Measurements from ENCODE around the gene MRPS24.
A peak's percentile ranks its signal among the peaks of the same experiment; 100 is the strongest.
"Not testable (repeated sequence)": the region's sequence is repeated elsewhere in the genome, so short reads cannot be mapped to it uniquely, and the experiment has no call there.

The MRPS24 gene

DNA sequence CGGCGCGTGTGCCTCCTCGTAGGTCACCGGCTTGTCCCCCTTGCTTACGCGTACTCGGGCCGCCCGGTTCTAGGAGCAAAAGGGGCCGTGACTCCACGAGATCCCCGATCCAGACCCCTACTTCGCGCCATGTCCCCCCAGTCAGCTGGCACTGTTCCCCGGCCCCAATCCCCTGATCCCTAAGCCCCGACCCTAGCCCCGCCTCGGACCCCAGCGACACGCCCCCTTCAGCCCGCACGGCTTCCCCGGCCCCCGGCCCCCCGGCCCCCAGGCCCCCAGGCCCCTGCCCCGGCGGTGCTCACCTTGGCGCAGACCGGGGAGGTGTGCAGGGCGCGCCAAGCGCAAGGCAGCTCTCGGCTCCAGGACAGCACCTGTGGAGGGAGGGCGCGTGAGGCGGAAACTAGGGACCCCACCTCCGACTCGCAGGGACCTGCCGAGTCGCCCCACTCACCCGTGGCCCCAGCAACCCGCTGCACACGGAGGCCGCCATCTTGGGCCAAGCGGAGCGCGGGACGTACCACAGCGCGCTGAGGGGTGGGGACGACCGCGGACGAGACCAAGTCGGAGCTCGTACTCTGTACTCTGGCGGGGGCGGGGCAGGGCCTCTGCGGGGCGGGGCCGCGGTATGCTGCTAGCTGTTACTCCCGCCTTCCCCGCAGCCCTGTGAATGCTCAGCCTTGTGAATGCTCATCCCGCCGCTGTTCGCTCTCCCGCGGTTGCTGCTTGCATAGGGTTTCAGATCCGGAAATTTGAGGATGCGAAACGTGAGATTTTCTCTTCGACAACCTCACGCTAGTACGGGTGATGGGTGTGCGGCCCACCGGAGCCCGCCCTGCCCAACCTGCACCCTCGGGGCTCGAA is at the start of gene MRPS24:
Gene MRPS24 (minus strand): TSS at position 512 of the 861 bp plus-strand sequence. CDS start 22 bp downstream, at position 490.
- DNase-seq = peak; percentile 75

DNA sequence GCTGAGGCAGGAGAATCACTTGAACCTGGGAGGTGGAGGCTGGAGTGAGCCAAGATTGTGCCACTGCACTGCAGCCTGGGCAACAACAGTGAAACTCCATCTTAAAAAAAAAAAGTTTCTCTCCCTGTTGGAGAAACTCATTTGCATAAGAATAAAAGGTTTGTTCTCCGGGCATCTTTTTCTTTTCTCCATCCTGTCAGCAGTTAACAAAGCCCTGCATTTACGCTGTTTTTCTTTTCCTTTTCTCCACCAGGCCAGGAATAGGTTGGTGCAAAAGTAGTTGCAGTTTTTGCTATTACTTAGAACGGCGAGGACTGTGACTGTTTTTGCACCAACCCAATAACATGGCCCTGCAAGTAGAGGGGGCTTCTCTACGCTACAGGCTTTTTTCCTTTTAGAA is 46.6 kb upstream of the MRPS24 start:
- DNase-seq = no peak

DNA sequence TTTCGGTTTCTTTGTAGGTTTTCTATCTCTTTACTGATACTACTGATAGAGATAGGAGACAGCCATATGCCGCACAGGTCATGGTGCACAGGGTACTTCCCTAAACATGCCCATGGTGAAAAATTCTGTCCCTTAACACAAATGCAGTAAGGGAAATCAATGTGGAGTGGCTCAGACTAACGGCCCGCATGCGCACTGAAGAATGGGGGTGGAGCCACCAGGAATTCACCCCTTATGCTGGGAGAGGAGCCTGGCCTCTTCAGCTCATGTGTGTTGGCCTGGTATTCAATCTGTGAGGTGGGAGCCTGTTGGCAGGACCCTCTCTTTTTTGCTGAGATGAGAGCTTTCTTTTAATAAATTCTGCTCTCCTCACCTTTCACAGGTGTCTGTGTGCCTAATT is 45.5 kb upstream of the MRPS24 start:
- no peak for DNase-seq

DNA sequence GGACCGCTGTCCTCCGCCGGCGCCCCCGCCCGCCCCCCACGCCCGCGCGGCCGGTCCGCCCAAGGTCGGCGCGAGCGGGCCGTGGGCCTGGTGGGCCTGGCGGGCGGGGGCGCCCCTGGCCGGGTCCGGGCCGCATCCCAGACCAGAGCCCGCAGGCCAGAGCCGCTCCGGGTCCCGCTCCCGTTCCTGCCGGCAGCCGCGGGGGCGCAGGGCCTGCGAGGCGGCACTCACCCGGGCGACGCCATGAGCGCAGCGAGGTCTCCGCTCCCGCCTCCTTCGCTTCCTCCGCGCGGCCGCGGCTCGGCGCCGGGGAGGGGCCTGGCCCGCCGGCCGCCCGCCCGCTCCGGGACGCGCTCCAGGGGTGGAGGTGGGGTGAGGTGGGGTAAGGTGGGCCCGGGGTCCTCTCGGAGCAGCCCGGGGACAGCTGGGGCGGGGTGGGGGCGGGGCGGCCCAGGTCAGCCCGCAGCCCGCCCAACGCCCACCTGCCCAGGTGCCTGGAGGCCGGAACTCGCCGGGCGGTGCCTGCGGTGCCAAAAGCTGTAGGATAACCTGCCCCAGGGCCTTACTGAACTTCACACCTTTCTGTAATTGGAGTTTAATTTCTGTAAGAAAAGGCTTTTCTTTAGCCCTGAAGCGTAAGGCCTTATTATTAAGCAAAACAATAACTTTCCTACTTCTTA is 37.2 kb upstream of the MRPS24 start, which contains the start of gene URGCP:
Gene URGCP (minus strand): TSS at position 266 of the 680 bp plus-strand sequence. CDS start 21 bp downstream, at position 245.
- DNase-seq = no peak

DNA sequence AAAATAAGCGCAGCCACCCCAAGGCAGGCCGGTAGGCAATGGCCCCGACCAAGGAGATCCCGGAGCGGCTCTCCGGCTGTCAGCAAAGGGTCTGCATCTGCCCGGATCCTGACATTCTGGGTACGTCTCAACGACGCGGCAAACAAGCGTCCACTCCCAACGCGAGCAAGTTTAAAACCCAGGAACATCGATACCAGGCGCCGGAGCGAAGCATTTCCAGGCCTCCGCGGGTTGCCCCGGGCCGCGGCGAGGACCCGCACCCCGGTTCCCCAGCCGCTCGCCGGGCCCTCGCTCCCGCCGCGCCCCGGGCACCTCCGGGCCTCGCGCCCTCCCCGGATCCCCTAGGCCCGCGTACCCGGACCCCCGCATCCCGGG is 36.6 kb upstream of the MRPS24 start:
- DNase-seq = peak; percentile 19

DNA sequence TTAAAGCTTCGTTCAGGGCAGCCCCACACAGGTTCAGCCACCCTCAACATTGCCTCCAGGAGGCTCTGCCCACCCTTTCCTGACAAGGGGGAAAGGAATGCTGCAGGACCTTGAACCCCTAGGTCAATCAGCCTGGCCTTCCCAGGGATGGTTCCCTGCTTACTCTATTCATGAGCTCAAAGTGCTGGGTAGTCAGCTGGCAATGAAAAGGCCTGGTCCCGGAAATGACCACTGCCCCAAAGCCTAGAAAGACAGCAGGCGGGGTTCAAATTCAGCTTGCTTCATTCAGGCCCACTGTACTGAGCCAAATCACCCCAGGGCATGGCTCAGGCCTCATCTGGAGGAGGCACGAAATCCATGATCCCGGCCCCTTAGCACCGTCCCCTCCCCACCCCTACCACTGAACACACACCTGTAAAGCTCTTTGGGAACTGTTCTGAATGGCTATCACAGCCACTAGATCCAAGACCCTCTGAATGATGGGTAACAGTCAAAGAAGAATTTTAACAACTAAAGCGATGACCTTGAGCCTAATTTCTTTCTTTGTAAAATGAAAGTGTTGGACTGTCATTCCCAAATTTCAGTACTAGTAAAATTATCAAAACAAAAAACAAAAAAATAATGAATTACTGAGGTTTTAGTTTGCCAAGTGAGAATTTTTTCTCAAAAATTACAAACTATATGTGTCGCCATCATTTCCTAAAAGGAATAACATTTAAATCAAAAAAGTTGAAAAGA is 36.1 kb upstream of the MRPS24 start:
- DNase-seq = no peak

DNA sequence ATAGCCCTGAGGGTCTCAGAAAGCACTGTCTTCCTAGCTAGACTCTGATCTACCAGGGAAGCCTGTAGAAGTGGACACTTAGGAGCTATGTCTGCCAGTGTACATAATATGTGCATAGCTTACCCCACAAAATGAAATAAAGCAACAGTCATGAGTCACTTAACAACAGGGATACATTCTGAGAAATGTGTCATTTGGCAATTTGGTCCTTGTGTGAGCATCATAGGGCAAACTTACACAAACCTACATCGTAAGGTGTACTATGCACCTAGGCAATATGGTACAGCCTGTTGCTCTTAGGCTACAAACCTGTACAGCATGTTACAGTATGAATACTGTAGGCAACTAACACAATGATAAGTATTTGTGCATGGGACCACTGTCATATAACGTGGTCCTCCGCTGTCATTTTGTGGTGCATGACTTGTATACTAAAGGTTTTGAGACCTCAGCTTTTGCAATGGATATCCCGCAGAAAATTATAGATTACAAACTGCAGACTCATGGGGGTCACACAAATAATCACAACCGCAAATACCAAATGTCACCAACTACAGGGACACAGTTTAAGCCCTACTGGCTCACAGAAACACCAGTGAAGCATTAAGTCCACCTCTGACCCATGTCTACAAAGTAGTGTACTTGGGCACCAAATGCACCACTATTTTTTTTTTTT is 35.4 kb upstream of the MRPS24 start:
- no peak for DNase-seq

DNA sequence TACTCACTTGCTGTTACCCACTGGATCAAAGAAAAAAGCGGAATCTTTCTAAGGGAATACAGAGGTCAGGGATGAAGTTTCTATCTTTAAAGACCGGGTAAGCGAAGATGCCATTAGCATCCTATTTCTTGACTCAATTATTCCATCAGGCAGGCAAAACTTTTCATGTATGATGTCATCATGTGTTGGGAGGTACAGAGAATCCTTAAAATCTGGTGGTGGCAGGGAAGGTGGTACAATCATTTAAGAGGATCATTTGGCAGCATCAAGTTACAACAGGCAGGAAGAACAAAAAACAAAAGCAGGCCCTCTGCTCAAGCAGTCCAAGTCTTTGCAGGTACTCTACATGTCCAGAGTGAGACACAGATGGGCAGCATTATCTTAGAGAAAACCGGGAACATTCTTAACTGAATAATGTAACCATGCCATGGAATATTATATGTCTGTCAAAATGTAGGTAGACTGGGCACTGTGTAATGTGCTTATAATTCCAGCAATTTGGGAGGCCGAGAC is 33.3 kb upstream of the MRPS24 start:
- no peak for DNase-seq

DNA sequence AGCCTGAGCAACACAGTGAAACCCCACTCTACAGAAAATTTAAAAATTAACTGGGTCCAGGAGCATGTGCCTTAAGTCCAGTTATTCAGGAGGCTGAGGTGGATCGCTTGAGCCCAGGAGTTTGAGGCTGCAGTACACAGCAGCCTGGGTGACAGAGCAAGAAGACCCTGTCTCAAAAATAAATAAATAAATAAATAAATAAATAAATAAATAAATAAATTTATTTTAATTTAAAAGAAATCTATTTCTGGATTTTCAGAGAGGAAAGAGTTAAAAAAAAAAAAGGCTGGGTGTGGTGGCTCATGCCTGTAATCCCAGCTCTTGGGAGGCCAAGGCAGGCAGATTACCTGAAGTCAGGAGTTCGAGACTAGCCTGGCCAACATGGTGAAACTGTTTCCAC is 29.3 kb upstream of the MRPS24 start:
- DNase-seq = not testable (repeated sequence)

DNA sequence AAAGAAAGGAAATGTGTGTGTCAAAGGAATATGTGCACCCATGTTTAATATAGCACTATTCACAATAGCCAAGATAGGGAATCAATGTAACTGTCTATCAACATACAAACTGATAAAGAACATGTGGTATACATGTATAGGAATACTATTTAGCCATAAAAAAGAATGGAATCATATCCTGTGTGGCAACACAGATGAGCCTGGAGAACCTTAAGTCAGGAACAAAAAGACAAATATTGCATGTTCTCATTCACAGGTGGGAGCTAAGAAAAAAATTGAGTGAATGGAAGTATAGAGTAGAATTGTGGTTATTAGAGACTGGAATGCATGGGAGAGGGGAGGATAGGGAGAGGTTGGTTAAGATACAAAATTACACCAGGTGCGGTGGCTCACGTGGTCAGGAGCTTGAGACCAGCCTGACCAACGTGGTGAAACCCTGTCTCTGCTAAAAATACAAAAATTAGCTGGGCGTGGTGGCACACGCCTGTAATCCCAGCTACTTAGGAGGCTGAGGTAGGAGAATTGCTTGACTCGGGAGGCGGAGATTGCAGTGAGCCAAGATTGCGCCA is 26.6 kb upstream of the MRPS24 start:
- DNase-seq = no peak

DNA sequence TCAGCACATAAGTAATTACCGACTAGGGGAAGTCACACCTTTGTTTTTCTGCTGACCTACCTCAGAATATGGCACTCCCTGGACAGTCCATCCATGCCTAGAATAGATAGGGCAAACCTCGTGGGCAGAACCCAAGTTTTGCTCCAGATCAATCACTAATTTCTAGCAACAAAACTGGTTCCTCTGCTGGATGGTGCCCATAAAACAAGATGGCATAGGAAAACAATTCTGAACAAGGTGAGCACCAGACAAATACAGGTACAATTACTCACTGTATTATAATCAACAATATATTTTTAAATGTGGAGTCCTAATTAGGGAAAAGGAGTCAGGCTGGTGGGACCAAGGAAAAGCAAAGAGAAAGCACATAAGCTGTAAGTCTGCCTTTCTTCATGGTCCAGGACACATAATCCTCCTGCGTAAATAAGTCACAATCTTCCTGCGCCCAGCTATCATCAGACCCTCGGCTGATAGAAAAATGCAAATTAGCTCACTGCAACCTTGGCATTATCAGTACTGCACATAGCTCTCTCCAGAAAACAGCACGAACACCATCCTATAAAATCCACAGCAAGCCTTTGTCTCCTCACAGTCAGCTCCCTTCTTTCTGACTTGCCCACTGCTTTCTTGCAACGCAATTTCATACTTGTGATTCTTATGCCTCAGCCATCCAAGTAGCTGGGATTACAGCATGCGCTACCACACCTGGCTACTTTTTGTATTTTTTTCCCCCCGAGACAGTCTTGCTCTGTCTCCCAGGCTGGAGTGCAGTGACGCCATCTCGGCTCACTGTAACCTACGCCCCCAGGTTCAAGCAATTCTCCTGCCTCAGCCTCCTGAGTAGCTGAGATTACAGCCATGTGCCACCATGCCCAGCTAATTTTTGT is 22.0 kb upstream of the MRPS24 start:
- no peak for DNase-seq

DNA sequence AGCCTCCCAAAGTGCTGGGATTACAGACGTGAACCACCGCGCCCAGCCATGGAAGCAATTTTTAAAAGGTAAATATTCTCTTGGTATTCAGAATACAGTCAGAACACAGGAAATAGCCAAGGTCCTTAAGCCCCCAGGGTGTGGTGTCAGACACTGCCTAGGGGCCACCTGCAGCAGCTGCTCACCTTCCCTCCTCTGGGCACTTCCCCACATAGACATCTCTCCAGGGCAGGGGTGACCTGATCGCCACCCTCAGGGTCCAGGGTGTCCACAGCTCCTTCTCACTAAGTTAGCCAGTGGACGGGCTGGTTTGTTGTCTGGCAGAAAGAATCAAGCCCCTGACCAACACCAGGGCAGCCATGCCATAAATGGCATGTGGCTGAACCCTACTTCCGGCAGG is 21.2 kb upstream of the MRPS24 start:
- no peak for DNase-seq

DNA sequence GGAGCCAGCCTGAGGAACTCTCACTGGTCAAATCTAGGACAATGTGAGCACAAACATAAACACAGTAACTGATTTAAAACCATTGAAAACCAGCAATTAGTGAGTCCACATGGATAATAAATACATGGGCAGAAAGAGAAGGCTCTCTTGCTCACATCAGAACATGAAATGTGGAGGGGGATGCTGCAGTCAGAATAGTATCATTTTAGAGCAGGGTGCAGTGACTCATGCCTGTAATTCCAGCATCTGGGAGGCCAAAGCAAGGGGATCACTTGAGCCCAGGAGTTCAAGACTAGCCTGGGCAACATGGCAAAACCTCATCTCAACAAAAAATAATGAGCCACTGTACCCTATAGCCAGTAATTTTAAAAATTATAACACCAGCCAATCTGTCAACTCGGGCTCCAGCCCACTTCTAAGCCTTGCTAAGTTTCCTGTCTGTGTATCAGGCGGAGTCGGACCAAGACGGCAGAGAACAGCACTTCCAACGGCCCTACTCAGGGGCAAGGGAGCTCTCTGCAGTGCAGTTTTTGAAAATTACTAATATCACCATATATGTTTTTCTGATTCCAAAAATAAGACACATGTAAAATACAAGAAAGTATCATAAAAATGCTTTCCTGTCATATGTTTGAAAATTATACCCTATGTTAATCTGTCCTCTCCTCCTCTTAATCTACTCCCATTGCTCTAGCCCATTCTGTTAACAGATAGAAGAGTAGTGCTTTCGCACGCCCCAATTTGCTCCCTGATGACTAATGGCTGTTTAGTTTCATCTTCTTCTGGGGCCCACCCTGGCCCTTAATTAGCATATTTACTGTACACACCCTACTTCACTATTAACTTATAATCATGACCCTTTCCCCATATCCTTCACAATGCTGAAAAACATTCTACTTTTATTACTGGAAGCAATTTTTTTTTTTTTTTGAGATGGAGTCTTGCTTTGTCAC is 20.0 kb upstream of the MRPS24 start:
- DNase-seq = no peak

DNA sequence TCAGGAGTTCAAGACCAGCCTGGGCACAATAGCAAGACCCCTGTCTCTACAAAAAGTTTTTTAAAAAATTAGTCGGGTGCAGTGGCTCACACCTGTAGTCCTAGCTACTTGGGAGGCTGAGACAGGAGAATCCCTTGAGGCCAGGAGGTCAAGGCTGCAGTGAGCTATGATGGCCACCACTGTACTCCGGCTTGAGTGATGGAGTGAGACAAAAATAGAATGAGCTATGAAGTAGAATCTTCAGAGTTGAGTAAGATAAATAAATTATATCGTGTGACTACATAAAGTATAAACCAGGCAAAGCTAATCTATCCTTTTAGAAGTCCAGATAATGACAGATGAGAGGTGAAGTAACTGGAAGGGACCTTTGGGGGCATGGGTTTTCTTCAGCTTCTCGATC is 15.3 kb upstream of the MRPS24 start:
- DNase-seq = no peak

DNA sequence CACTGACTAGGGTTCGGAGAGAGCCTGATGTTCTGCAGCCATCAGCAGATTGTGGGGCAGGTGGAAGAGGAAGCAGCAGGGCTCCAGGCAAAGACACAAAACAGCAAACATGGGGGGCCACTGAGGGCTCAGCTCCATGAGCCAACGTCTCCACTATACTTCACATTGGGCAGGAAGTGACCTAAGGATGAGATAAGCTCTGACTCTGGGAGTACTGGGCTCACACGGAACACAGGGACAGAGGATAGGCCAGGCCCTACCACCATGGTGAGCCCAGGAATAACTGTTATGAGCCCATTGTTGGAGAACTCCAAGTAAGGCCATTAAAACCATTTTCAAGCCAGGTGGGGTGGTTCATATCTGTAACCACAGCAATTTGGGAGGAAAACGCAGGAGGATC is 14.9 kb upstream of the MRPS24 start:
- no peak for DNase-seq

DNA sequence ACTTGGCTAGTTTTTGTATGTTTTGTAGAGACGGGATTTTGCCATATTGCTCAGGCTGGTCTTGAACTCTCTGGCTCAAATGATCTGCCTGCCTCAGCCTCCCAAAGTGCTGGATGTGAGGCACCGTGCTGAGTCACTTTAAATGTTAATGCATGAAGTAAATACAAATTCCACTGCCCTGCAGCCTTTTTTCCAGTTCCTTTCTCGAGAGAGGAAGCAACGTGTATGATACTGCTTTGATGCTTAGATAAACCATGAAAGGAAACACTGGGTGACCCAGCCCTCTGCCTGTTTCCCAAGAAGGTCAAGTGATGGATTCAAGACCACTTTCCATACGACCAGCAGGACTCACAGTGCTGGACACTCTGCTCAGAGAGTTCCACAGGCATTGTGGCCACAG is 11.3 kb upstream of the MRPS24 start:
- no peak for DNase-seq

DNA sequence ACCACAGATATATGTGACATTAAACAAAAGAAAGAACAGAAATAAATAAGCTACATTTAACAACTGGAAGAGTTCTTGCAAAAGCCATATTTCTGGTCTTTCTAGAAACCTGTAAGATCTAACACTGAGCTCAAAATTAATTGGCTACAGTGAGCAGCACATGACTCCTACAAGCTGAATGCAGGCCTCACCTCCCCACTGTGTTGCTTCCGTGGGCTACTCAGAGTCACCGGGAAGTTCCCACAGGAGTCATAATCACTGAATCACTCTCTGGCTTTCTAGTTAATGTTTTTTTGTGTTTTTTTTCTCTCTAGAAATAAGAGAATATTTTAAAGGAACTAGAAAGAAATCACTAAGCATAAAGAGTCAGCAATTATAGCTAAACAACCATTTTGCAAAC is 10.2 kb upstream of the MRPS24 start:
- DNase-seq = no peak

DNA sequence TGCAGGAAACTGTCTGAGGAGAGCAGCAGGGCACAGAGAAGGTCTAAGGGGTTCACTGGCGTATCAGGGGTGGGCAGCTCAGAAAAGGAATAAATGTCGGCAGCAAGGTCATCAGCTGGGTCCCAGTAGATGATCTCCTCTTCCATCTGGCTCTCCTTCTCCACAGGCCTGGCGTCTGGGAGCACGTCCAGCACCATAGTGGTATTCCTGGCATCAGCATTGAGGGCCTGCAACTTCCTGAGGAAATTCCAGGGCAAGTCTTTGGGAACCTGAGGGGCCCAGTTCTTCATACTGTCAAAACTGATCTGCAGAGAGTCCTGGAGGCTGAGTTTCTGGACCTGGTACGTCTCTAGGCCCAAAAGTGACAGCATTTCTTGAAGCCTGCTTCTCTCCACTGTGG is 9.6 kb upstream of the MRPS24 start:
- DNase-seq = no peak

DNA sequence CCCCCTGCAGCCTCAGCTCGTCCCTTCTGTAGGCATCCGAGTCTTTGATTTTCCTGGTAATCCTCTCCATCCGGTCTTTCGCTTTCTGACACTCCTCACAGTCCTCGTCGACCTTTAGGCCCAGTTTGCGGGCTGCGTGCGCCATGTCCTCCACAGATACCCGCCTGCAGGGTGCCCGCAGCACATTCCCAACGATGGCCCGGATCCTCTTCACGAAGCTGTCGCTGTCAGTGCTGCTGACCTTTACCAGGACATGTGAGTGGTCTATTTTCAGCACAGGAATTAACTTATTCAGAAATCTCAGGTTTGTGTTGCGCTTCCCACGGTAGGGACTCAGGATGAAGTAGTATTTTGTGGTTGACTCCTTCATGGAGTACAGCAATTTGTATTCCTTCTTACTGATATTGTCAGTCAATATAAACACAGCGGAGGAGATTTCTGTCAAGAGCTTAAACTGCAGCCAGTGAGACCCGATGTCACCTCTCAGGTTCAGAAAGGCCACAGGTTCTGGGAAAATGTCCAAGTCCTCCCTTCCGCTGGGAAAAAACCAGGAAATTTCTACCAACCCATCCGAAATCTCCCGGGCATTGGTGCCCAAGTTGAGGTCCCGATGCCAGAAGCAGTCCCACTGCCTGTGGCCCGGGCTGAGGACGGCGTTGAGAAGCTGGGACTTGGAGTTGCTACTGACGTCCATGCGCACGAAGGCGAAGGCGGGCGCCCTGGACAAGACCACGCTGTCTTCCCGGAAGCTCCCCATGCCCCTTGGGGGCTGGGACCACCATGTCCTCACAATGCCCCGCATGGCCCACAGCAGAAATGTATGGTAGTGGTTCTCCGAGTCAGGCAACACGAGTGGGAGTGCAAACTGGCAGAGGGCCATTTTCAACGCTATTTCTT is 8.9 kb upstream of the MRPS24 start:
- no peak for DNase-seq
